Thyroid gland (tissue), 4 donors: Measurements from ENCODE around the gene TMC2. TPM values are rescaled to one million over a fixed set of nuclear protein-coding genes. Genes with fewer than 3 reads are reported as not detected.

Experiments used
- DNase-seq, 2 donors: peaks; one replicate each; pipeline ENCODE4 v3.0.0-alpha.2; 2019
- H3K27ac ChIP-seq, 3 donors: fragments of 200-600 bp; sonication (generic); 1 replicate in 2 of 3; 2 replicates in 1 of 3; pipeline ENCODE4 v1.5.1; 2016 to 2019; ENCODE audit warnings: mild to moderate bottlenecking in 1 of 3, moderate library complexity in 1 of 3
- H3K27me3 ChIP-seq: fragments of 200-600 bp; sonication (generic); one replicate; pipeline ENCODE4 v1.5.1; 2019
- H3K36me3 ChIP-seq, 2 donors: fragments of 200-600 bp; sonication (generic); one replicate each; pipeline ENCODE4 v1.5.1; 2016 to 2019
- H3K4me1 ChIP-seq, 2 donors: fragments of 200-600 bp; sonication (generic); one replicate each; pipeline ENCODE4 v1.5.1; 2017 to 2019
- H3K4me3 ChIP-seq, 3 donors: fragments of 200-600 bp; sonication (generic); replicated peaks in 1 of 3; 1 replicate in 2 of 3; 2 replicates in 1 of 3; pipeline ENCODE4 v1.5.1; 2016; ENCODE audit warnings: mild to moderate bottlenecking in 1 of 3
- H3K9me3 ChIP-seq: fragments of 200-600 bp; sonication (generic); one replicate; pipeline ENCODE4 v1.5.1; 2017
- CTCF ChIP-seq, 6 experiments: fragments of 200-600 bp in 3 of 6; fragments of 450-650 bp in 3 of 6; sonication (generic) in 3 of 6; IDR thresholded peaks; one replicate each; pipeline ENCODE4 v1.5.1; 2016 to 2019; ENCODE audit warnings: antibody characterized with exemption in 6 of 6, mild to moderate bottlenecking in 2 of 6, inconsistent platforms in 1 of 6, moderate library complexity in 1 of 6
- POLR2A ChIP-seq, 2 donors: fragments of 450-650 bp; IDR thresholded peaks; one replicate each; pipeline ENCODE4 v1.6.1; 2017; ENCODE audit warnings: antibody characterized with exemption in 2 of 2, mild to moderate bottlenecking in 2 of 2, moderate library complexity in 1 of 2
- WGBS, 2 donors: methylation state at CpG; one replicate each; pipeline ENCODE4 v1.1.5; 2017; 5-methylcytosine and 5-hydroxymethylcytosine counted together
- intact Hi-C: fragments of 100-400 bp; cut with DNase I; formaldehyde crosslinking; loops from one replicate; pipeline ENCODE4 v1.15.1; 2023
- total RNA-seq, 4 donors: library from RNA; depleted of rRNA; stranded (reverse); fragments of >200 nt; gene quantifications; one replicate each; pipeline ENCODE4 v1.2.3, GENCODE V29; 2016

Gene TMC2
- total RNA-seq, 4 donors from 2014 or later = 0.11 TPM; not detected in 3

- no peaks in the 10 kb centered on the region for H3K9me3 ChIP-seq
- peak; percentile 90 to 92 for DNase-seq
- intact Hi-C loops = no loop called here
- peaks cover 27 to 32% of the 10 kb centered on the region in 2 donors for H3K36me3 ChIP-seq
- no peak for TF ChIP-seq CTCF (IDR thresholded peaks at IDR 0.05)
- TF ChIP-seq POLR2A (IDR thresholded peaks at IDR 0.05) = peak in 1 of 2 donors; percentile 96
- WGBS, 2 donors = 0% methylated on average over 39 to 49 of the region's 101 CpGs
- H3K4me3 ChIP-seq = peak within 1 kb of the TSS; percentile 65 to 91 (median 84)
- H3K4me1 ChIP-seq = peaks cover 9 to 14% of the 10 kb centered on the region in 2 donors
- H3K27ac ChIP-seq = peak within 1 kb of the TSS; percentile 55 to 86 (median 81)
- H3K27me3 ChIP-seq = no peaks in the 10 kb centered on the region
These were observed 115.7 kb downstream of the TMC2 start, which contains the start of gene NOP56 for GRCh38 chr20:2651772-2652723. NOP56 (plus strand) TSS chr20:2652632; CDS start chr20:2652661, 29 bp downstream.

GRCh38 chr20:2652724-2653555 lies 116.6 kb downstream of the TMC2 start:
- Histone ChIP-seq H3K4me3 (peak overlapping the region; percentile 54 to 91 (median 84)), H3K36me3 (peaks cover 36 to 41% of the 10 kb centered on the region in 2 donors), H3K27me3 (no peaks in the 10 kb centered on the region), H3K4me1 (peaks cover 9 to 14% of the 10 kb centered on the region in 2 donors), H3K9me3 (no peaks in the 10 kb centered on the region), H3K27ac (peak overlapping the region in 2 of 3 donors; percentile 55 to 86)
- intact Hi-C loops = no loop called here
- DNase-seq = peak; percentile 16 to 58
- no peak for TF ChIP-seq CTCF (IDR thresholded peaks at IDR 0.05)
- no peak for TF ChIP-seq POLR2A (IDR thresholded peaks at IDR 0.05)
- 1 to 2% methylated on average over 27 to 40 of the region's 56 CpGs for WGBS, 2 donors

GRCh38 chr20:2653556-2654383 lies 117.4 kb downstream of the TMC2 start:
- H3K9me3 ChIP-seq = no peaks in the 10 kb centered on the region
- WGBS, 2 donors = 53 to 55% methylated on average over 24 of the region's 24 CpGs
- H3K36me3 ChIP-seq = peaks cover 43 to 50% of the 10 kb centered on the region in 2 donors
- no peaks in the 10 kb centered on the region for H3K27me3 ChIP-seq
- H3K27ac ChIP-seq = no peak overlapping the region
- peaks cover 9 to 14% of the 10 kb centered on the region in 2 donors for H3K4me1 ChIP-seq
- TF ChIP-seq POLR2A (IDR thresholded peaks at IDR 0.05) = no peak
- no peak for TF ChIP-seq CTCF (IDR thresholded peaks at IDR 0.05)
- no peak for DNase-seq
- peak overlapping the region in 1 of 3 donors; percentile 91 for H3K4me3 ChIP-seq
- intact Hi-C loops = no loop called here

GRCh38 chr20:2654384-2654822 lies 118.0 kb downstream of the TMC2 start:
- TF ChIP-seq POLR2A (IDR thresholded peaks at IDR 0.05) (no peak), CTCF (IDR thresholded peaks at IDR 0.05) (no peak)
- 91 to 92% methylated on average over 7 to 9 of the region's 9 CpGs for WGBS, 2 donors
- Histone ChIP-seq H3K27ac (no peak overlapping the region), H3K36me3 (peaks cover 49 to 56% of the 10 kb centered on the region in 2 donors), H3K27me3 (no peaks in the 10 kb centered on the region), H3K9me3 (no peaks in the 10 kb centered on the region), H3K4me1 (peaks cover 9 to 14% of the 10 kb centered on the region in 2 donors), H3K4me3 (no peak overlapping the region)
- intact Hi-C loops = no loop called here
- no peak for DNase-seq
